IPS DF 4.7 (cell line): Measurements from ENCODE around the gene CMIP.

Source experiments
- DNase-seq: peaks from one replicate; pipeline ENCODE4 v3.0.0-alpha.2; 2013; ENCODE audit warnings: low spot score; ENCODE audit errors: extremely low read depth

Gene CMIP

GRCh38 chr16:81530296-81530721, 85.7 kb downstream of the CMIP start:
- DNase-seq, result no peak

GRCh38 chr16:81530814-81531213, 86.2 kb downstream of the CMIP start:
- DNase-seq, result no peak

GRCh38 chr16:81531419-81531821, 86.8 kb downstream of the CMIP start:
- DNase-seq, result no peak

- DNase-seq, result no peak
Observed at GRCh38 chr16:81532491-81533174, 88.0 kb downstream of the CMIP start.

DNA sequence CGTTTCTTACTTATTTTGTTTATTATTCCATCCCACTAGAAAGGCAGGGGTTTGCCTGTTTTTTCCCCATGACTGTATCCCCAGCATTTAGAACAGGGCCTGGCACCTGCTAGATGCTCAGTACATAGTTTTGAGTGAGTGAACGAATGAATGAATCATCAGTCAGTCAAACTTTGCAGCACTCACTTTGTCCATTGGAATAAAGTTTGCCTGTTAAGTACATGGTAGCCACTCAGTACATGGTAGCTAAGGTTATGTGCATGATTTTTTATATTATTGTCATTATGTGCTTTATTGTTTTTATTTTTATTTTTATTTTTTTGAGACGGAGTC, 88.5 kb downstream of the CMIP start:
- no peak for DNase-seq

- DNase-seq, result no peak
Observed at GRCh38 chr16:81535679-81536360, 91.2 kb downstream of the CMIP start.

DNA sequence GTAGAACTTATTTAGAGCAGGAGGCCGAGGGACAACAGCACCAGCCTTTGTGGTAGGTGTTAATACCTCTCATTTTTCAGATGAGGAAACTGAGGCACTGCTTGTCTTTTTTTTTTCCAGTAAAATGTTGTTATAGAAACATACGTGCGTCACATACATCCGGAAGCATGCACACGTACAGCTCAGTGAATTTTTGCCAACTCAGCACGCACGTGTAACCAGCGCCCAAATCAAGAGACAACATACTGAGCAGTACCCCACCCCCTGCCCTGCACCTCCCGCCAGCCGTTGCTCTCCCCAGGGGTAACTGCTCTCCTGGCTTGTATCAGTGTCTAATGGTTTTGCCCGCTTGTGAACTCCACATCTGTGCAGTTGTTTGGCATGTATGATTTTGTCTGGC, 92.0 kb downstream of the CMIP start:
- no peak for DNase-seq

- DNase-seq, result no peak
Observed at GRCh38 chr16:81537721-81538561, 93.3 kb downstream of the CMIP start.

GRCh38 chr16:81539009-81539758, 94.6 kb downstream of the CMIP start:
- no peak for DNase-seq

DNA sequence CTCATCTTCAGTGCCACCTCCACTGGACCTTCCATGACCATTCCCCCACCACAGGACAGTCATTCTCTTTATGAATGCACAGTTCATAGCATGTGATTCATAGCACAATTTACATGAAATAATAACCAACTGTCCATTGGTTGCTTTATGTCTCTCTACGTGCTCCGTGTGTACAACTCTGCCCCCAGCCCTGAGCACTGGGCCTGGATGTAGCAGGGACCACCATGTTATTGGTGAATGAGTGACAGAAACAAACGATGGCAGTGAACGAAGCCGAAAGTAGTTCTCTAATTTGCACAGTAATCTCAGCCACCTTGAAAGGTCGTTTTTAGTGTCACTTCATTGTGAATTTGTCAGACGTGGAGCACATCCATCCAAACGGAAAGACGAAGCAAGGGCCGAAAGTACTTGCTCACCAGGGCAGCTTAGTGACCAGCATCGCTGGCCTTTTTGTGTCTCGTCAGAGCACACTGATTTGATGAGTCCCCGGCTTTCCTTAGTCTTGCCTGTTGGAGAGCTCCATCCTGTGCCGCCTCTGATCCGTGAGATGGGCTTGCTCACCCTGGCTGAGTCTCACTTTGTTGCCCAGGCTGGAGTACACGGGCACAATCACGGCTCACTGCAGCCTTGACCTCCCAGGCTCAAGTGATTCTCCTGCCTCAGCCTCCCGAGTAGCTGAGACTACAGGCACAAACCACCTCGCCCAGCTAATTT, 95.3 kb downstream of the CMIP start:
- DNase-seq, result no peak

DNA sequence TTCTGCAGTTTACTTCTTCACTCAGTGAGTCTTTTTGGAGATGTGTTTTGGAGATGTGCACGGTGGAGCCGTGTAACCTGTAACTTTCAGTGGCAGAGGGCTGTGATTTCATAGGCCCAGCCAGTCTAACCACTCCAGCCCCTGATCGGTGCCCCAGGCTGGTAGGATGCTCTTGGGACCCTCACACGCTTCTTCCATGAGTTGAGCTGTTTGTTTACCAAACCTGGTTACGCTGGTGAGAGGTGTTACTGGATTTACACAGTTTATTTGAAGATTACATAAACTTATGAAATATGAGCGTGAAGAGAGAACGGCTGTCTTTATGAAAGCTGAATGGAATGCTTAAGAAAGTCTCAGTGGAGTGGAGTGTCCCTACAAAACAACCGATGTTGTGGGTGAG, 96.7 kb downstream of the CMIP start:
- DNase-seq, result no peak

DNA sequence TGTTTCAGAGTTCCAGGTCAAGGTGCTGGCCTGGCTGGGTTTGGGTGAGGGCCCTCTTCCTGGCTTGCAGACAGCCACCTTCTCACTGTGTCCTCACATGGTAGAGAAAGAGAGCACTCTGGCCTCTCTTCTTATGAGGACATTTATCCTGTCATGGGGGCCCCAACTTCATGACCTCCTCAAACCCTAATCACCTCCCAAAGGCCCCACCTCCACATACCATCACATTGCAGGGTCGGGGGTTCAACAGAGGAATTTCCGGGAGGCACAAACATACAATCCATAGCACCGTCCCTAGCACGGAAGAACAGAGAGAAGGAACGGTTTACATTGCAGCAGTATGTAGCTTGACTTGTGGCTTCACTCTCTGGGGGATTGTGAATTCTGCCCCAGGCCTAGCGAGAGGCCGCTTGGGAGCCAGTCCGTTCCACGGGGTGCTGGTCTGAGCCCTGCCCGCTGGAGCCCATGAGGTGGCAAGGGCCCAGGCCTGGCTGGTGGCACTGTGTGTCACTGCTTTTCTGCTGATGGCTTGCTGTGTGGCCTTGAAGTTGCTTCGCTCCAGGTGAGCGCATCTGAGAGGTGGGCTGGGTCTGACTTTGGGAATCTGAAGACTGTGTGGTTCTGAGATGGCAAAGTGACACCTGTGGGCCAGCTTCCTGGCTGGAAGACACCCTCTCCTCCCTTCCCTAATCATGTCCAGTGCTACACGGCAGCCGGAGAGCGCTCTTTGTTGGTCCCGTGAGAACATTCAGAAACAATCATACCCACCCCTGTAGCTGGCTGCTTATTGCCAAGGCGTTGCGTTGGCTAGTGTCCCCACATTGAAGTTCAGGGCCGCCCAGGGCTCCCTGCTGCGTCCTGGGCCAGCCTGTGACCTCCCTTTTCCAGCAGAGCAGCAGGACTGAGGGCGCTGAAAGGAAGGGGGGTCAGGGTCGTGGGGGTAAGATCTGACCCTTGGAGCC, 98.3 kb downstream of the CMIP start:
- no peak for DNase-seq

GRCh38 chr16:81543571-81543970, 99.0 kb downstream of the CMIP start:
- no peak for DNase-seq

GRCh38 chr16:81544261-81544660, 99.7 kb downstream of the CMIP start:
- DNase-seq, result no peak

- DNase-seq, result no peak
Observed at GRCh38 chr16:81544700-81545271, 100.2 kb downstream of the CMIP start.

- DNase-seq, result no peak
Observed at GRCh38 chr16:81545470-81546250, 101.1 kb downstream of the CMIP start.

DNA sequence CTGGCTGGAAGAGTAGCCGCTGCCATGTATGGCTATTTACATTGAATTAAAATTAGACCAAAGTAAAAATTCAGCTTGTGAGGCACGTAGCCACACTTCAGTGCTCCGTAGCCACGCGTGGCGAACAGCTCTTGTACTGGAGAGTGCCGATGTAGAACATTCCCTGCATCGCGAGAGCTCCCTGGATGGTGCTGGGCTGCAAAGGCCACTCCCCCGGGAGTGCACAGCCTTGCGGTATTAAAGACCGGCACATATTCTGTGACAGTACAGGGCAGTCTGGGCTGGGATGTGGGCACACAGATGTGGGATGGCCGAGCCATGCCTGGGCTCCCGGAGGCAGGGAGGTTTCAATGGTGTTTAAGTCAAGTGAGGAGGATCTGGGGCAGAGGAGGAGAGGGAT, 102.2 kb downstream of the CMIP start:
- DNase-seq, result no peak

- no peak for DNase-seq
Observed at GRCh38 chr16:81547194-81547938, 102.8 kb downstream of the CMIP start.
